GM18526 (cell line): ENCODE results near the gene VTCN1.

Source experiments
- POLR2A ChIP-seq: IDR thresholded peaks from 3 replicates; pipeline ENCODE4 v1.6.1; 2011; ENCODE audit not compliant: insufficient read length; ENCODE audit errors: extremely low read depth

VTCN1 gene

DNA sequence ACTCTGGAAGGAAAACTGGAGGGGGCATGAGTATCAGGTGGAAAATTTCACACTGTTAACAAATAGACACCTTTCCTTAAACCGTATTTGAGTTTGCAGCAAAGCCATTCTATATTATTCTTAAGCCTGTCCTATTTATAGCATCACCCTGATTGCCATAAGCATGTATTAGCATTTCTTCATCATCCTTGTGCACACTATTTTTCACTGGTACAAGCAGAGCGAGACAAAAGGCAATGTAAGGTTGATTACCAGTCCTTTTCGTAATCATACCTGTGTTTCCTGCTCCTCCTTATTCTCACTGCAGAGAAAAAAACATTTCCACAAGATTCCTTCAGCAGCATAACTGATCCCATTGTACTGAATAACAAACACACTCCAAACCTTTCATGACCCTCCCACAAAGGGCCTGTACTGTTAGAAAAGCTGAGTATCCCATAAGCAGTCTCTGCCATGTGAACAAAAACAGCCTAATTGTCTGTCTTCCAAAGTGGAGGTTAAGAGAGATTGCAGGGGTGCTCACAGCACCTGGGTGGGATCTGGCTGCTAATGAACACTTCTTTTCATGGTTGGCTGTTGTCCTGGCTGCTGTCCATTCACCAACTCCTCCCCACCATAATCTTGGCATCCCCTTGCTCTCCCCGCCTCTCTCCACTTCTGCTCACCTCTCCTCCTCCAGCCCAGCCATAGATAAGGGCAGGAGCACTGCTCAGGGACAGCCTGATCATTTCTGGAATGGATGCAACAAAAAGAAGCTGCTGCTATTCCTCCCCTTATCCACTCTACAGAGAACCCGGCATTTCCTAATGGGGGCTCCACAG, 30.4 kb downstream of the VTCN1 start:
- no peak for TF ChIP-seq POLR2A

DNA sequence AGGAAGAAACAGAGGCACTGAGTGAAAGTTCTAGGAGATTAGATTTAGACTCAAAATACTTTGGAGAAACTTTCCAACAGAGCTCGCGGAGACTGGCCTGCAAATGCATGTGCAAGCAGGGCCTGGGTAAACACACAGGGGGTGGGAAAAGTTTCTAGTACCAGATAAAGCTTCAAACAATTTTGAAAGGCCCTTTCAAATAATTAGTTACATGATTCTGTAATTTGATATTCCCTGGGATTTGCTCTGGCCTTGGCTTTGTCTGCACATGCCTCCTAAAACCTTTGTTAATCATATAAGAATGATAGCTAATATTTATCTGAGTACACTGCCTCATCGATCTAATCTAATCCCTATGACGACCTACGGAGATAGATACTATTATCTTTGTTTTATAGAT, 31.3 kb downstream of the VTCN1 start:
- no peak for TF ChIP-seq POLR2A

DNA sequence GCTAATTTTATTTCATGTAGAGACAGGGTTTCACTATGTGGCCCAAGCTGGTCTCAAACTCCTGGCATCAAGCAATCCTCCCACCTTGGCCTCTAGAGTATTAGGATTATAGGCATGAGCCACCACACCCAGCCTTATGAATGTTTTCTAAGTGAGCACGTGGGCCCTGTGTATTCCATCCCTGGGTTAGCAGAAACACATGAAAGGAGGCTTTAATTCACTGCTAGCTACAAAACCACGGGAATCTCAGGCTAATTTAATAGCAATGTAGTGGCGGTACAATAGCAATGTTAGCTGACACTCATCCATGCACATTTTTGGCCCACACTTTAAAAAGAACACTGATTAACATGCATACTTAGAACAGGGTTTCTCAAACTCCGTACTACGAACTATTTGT, 32.0 kb downstream of the VTCN1 start:
- TF ChIP-seq POLR2A, result no peak

DNA sequence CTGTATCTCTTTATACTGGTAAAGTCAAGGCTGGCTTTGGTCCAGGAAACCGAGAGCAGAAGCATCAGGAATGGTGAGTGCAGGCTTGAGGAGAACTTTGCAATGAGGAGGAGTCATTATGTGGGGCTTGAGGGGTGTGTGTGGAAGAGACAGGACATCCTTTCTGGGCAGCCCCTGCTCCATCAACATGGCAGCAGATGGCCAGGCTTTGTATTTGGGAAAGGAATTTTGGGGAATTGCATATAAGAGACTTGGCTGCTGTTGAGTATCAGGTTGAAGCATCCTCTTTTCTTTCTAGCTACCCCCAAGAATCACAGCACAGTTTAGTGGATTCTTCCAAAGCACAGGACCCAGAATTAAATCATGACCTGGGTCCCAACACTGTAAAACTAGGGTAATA, 33.4 kb downstream of the VTCN1 start:
- TF ChIP-seq POLR2A, result no peak

DNA sequence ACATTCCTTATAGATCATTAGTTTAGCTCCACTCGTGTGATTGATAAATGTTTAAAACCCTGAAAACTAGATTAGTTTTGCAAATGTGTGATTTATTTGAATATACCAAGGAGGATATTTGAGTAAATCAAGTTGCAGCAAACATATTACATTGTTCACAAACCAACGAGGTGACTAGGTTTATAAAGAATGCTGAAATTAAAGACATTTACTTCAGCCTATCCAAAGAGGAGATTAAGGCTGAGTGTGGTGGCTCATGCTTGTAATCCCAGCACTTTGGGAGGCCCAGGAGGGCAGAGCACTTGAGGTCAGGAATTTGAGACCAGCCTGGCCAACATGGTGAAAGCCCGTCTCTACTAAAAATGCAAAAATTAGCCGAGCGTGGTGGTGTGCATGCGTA, 34.1 kb downstream of the VTCN1 start:
- TF ChIP-seq POLR2A, result no peak

DNA sequence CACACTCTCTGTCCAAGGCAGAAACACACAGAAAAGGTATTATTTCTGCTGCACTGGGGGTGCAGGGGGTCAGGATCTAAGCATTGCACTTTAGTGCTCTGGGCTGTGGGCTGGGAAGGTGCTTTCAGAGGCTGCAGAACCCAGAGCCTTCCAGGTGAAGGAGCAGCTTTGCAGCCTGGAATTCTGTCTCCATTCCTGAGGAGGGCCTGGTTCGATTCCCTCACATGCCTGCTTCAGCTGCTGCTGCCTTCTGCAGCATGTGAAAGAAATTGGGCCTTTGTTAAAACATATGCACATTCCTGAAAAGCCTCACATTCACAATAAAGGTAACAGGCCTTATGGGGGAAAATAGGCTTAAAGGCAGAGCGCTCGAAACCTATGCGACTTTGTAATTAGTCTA, 35.9 kb downstream of the VTCN1 start:
- no peak for TF ChIP-seq POLR2A

DNA sequence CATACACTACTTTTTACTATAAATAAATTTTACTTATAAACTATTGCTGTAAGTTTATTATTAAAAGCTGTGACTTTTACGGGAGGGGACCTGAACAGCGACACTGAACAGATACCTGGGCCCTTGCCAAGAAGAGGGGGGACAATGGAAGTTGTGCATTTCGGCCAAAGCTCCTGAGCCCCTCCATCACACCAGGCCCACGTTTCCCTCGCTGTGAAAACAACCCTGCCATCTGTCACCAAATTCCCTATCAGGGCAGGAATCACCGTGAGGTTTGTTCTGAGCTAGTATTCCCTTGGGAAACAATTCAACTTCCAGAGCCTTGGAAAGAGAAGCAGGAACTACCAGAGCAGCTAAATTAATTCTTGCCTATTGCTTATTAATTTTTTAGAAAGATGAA, 37.0 kb downstream of the VTCN1 start:
- TF ChIP-seq POLR2A, result no peak

DNA sequence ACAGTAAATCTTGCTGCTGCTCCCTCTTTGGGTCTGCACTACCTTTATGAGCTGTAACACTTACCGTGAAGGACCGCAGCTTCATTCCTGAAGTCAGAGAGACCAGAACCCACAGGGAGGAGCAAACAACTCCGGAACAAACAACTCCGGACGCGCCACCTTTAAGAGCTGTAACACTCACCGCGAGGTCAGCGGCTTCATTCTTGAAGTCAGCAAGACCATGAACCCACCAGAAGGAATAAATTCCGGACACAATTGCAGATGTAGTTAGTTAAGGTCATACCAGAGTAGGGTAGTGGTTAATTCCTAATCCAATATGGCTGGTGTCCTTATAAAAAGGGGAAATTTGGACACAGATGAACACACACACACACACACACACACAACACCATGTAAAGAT, 37.7 kb downstream of the VTCN1 start:
- TF ChIP-seq POLR2A, result no peak

DNA sequence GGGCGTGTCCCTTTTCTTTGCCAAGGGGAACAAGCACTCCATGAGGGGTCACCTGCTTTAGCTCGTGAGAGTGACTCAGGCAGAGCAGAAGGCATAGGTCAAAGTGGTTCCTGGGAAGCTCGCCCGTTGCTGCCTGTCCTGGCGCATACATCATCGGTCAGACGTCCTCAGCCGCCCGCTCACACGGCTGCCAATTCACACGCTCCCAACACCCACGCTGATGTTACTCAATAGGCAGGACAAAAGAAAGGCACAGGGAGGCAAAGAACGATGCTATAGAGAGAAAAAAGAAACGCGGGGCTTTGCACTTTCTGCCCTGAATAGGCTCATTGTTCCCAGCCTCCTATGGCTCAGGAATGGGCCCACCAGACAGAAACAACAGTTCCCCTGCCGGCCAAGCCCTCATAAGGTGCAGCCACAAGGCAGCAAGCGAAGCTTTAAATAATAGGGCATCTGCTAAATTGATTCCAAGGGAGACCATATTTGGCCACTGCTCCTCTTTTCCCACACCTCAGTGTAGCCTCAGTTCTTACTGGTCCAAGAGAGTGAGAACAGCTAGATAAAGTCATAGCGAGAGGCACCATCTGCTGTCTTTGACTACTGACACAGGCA, 38.7 kb downstream of the VTCN1 start:
- no peak for TF ChIP-seq POLR2A

DNA sequence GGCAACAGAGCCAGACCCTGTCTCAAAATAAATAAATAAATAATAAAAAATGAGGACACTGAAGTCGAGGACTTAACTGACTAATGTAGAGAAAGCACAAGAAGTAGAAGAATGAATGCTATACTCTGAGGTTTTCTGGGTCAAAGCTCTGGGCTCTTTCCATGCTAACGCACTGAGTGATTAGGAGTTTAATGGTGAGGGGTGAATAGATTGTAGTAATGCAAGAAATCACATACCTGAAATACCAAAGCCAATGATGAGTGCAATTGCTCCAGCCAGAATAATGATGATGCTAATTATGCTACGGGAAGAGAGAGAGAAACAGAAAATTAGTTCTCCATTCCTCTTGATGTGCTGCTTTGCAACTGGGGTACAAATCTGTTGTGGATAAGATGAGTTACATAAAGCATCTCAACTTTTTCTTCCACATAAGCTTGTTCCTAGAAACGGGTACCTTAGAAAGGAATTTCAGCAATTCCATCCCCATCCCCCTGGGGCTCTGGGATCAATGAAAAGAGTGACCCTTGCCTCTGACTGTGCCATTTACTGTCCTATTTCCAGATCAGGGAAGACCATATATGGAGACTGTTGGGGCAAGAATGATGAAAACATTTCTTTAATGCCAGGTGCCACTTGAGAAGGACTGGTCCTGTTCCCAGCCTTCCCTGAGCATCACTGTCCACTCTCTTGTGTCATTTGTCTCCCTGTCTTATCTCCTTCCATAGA, 40.7 kb downstream of the VTCN1 start:
- no peak for TF ChIP-seq POLR2A

DNA sequence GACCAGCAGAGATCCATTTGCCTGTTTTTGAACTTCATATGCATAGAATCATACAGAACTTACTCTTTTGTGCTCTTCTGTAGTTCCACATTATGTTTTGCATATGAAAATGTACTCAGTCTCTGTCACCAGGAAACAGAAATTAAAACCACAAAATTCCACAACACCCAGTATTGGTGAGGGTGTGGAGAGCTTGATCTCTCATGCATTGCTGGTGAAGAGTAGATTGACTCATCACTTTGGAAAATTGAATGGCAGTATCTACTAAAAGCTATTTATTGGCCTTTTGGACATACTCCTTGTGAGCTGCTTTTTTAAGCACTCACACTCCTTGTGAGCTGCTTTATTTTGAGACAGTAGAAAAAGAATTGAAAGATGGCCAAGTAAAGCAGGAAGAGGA, 43.3 kb downstream of the VTCN1 start:
- TF ChIP-seq POLR2A, result no peak

DNA sequence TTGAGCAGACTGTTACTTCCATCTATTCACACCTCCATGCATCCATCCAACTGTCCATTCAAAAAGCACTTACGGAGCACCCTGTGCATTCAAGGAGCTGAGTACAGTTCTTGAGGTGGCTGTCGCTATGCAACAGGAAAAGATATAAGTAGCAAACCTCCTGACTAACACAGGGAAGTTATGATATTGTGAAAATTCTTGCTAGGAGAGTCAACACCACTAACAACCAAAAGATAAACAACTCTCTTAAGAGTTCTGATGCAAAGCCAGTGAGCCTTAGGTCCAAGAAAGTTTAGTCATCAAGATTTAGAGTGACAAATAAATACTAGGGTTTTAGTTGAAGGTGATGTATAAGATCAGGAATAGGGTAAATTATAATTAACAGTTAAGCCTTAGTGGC, 44.7 kb downstream of the VTCN1 start:
- no peak for TF ChIP-seq POLR2A

DNA sequence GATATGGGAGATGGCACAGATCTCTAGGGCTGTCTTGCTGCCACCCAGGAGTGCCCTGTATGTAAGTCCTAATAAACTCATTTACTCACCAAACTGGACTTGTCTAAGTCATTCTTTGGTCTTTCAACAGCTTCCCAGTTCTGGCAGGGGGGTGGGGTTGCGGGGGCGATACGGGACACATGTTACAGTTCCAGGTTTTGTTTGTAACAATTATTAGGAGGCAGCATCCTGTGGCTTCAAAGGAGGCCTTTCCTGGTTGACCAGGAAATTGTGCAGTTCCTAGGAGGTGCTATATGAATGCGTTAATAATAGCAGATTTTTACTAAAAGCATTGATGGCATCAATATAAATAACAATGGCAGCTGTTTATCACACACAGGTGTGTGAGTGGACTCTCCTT, 46.5 kb downstream of the VTCN1 start:
- no peak for TF ChIP-seq POLR2A

DNA sequence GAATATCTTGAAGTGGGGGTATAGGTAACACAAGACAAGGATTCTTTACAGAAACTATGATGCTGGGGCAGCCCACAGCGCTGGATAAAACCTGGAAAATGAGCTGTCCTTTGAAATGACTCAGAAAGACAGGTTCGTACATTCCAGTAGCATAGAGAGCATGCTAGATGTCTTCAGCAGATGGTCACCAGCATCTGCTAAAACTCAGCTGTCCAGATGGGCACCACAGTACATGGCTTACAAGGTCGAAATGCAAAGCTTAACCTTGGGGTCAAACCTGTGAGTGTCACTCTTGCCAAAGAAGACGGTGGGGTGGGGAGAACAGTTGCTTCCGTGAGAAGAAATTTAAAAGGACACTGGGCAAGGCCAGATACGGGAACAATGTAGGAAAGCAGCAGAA, 47.9 kb downstream of the VTCN1 start:
- no peak for TF ChIP-seq POLR2A

DNA sequence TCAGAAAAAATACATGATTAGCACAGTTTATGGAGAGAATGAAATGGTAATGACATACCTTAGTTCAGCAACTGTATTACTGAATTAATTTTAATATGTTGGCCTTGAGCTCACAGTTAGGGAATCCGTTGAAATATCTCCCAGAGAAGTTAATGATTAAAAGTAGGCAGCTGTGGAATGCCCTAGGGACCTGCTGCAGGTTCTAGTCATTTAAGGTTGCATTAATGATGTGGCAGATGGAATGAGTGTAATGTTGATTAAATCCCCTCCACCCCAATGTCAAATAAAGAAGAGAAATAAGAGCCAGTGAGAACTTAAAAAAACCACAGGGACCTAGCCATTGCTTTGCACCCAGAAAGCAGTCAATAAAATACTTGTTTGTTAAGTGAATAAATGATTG, 48.8 kb downstream of the VTCN1 start:
- no peak for TF ChIP-seq POLR2A

DNA sequence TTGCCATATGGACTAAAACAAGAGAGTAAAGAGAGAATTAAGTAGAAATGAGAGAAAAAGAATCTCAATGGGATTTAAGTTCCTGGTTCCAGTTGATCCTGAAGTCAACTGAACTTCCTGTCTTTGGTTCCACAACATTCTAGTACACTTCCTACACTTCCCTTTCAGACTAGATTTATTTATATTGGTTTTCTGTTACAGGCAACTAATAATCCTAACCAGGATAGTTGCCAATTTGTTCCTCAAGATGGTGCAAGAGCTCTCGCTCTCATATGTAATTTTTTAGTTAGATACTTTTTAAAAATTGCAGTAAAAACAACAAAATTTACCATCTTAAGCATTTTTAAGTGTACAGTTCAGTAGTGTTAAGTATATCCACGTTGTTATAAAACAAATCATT, 60.4 kb downstream of the VTCN1 start:
- TF ChIP-seq POLR2A, result no peak
